GM12865 (cell line): ENCODE data around the gene CHCHD6.

Source experiments
- DNase-seq: peaks from one replicate; pipeline ENCODE4 v3.0.0; 2010; ENCODE audit warnings: low read depth
- H3K4me3 ChIP-seq: 2 replicates; pipeline ENCODE4 v1.5.1; 2011; ENCODE audit warnings: mild to moderate bottlenecking, low read depth, low read length, control low read depth
- TF ChIP-seq, protein P1 (sequence below): IDR thresholded peaks from 2 replicates; pipeline ENCODE4 v1.5.1; 2011; ENCODE audit warnings: low read length, control low read depth, low read depth, inconsistent platforms; ENCODE audit not compliant: insufficient read depth; ENCODE audit errors: missing control alignments

CHCHD6 gene

DNA sequence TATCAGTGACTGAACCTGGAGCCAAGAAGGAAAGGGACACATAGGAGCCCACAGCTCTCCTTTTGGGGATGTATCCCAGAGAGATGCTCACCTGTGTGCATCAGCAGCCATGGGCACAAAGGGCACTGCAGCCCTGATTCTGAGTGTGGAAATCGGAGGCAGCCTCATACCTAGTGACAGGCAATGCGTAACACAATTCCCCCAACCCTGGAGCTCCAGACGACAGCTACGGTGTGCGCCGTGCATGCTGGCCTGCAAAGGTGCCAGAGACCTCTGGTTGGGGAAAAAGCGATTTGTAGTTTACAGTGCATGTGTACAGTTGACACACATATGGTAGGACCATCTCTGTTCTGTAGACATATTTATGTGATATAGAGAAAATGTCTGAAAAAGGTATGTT, 219.9 kb downstream of the CHCHD6 start:
- DNase-seq: no peak
- TF ChIP-seq, protein P1, sequence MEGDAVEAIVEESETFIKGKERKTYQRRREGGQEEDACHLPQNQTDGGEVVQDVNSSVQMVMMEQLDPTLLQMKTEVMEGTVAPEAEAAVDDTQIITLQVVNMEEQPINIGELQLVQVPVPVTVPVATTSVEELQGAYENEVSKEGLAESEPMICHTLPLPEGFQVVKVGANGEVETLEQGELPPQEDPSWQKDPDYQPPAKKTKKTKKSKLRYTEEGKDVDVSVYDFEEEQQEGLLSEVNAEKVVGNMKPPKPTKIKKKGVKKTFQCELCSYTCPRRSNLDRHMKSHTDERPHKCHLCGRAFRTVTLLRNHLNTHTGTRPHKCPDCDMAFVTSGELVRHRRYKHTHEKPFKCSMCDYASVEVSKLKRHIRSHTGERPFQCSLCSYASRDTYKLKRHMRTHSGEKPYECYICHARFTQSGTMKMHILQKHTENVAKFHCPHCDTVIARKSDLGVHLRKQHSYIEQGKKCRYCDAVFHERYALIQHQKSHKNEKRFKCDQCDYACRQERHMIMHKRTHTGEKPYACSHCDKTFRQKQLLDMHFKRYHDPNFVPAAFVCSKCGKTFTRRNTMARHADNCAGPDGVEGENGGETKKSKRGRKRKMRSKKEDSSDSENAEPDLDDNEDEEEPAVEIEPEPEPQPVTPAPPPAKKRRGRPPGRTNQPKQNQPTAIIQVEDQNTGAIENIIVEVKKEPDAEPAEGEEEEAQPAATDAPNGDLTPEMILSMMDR: no peak
- H3K4me3 ChIP-seq: no peak overlapping the region

- TF ChIP-seq, protein P1: no peak
- DNase-seq: no peak
- no peak overlapping the region for H3K4me3 ChIP-seq
Observed at GRCh38 chr3:126924458-126924857, 220.4 kb downstream of the CHCHD6 start.

DNA sequence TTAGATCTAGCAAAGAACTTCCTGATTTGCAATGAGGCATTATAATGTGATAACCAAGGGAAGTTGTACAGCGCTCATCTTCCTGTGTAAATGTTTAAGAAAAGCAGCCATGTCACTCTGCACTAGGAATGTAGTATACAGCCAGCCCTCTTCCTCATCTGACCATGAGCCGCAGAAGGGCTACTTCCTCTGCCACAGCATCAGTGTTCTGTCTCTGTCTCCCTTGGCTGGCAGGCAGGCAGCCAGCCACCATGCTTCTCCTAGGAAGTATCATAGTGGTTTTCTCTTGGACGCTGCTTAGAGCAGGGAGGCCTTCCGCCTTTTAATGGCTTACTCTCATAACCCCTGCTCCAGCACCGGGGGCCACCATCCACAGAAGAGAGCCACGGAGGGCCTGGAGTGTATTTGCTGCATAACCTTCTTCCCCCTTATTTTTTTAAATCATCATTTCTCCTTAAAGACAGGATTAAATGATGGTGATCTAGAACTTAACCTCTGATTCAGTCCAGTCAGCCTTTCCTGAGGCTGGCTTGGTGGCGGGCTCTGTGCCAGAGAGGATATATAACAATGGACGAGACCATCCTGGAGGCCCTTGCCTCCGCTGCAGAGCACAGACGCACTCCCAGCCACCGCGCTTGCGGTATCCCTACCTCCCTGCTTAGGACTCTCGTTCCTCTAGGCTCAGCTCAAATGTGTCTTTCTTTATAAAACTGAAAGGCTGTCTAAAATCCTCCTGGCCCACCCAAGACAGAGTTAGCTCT, 221.6 kb downstream of the CHCHD6 start:
- TF ChIP-seq, protein P1: no peak
- no peak for DNase-seq
- no peak overlapping the region for H3K4me3 ChIP-seq

DNA sequence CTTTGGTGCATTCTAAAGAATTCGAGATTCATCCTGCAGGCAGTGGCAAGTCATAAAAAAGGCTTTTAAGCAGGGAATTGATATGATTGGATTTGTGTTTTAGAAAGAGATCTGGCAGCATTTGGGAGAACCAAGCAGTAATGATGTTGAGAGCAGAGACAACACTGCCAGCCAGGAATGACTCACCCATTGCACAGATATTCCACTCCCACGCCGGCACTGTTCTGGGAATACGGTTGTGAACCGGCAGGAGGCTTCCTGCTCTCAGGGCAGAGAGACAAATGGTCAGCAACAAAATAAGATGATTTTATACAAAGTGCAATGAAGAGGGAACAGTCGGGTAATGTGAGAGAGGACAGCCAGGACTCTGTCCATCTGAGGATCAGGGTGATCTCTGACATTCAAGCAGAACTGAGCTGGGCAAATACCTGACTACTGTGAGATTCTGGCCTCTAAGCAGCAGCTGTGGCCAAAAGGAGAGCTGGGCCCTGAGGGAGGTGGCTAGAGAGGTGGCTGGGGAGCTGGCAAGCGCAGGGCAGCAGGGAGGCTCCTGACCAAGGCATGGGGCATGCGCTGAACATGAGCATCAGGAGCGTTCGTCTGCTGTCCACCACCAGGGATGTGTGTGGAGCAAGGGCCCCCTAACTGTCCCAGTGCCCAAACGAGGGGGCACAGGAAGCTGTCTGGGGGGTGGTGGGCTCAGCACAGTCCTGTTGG, 222.8 kb downstream of the CHCHD6 start:
- H3K4me3 ChIP-seq: no peak overlapping the region
- TF ChIP-seq, protein P1: no peak
- DNase-seq: no peak

GRCh38 chr3:126927401-126927750, 223.3 kb downstream of the CHCHD6 start:
- no peak for DNase-seq
- no peak overlapping the region for H3K4me3 ChIP-seq
- TF ChIP-seq, protein P1: no peak

- no peak overlapping the region for H3K4me3 ChIP-seq
- TF ChIP-seq, protein P1: no peak
- no peak for DNase-seq
Observed at GRCh38 chr3:126927846-126928245, 223.8 kb downstream of the CHCHD6 start.
